Heart left ventricle (tissue), 16 donors: ENCODE measurements around the gene UPK1A. TPM values are rescaled to one million over a fixed set of nuclear protein-coding genes. Genes with fewer than 3 reads are reported as not detected.
A peak's percentile ranks its signal among the peaks of the same experiment; 100 is the strongest.

Source experiments
- ATAC-seq, 4 donors: fragments of 200-7000 bp; cut with Tn5 transposase; one replicate each; pipeline ENCODE4 v1.9.1; 2020 to 2022; ENCODE audit warnings: moderate library complexity in 4 of 4, mild to moderate bottlenecking in 3 of 4, moderate number of reproducible peaks in 1 of 4
- DNase-seq, 5 donors: peaks; one replicate each; pipeline ENCODE4 v3.0.0-alpha.2; 2020
- H3K27ac ChIP-seq, 12 donors: fragments of 200-600 bp; sonication (generic) in 4 of 12; one replicate each; pipeline versions ENCODE4 v1.5.0 to v1.8.0; 2016 to 2022; ENCODE audit warnings: mild to moderate bottlenecking in 2 of 12
- H3K27me3 ChIP-seq, 9 donors: fragments of 200-600 bp; sonication (generic) in 2 of 9; one replicate each; pipeline versions ENCODE4 v1.5.1 to v1.8.0; 2016 to 2022; ENCODE audit warnings: mild to moderate bottlenecking in 3 of 9
- H3K36me3 ChIP-seq, 9 donors: fragments of 200-600 bp; sonication (generic) in 2 of 9; one replicate each; pipeline versions ENCODE4 v1.5.0 to v1.8.0; 2018 to 2022; ENCODE audit warnings: mild to moderate bottlenecking in 2 of 9
- H3K4me1 ChIP-seq, 12 donors: fragments of 200-600 bp; sonication (generic) in 4 of 12; one replicate each; pipeline versions ENCODE4 v1.5.0 to v1.8.0; 2016 to 2022; ENCODE audit warnings: mild to moderate bottlenecking in 3 of 12
- H3K4me3 ChIP-seq, 12 donors: fragments of 200-600 bp; sonication (generic) in 4 of 12; one replicate each; pipeline versions ENCODE4 v1.5.0 to v1.8.0; 2017 to 2022; ENCODE audit warnings: mild to moderate bottlenecking in 9 of 12, moderate library complexity in 4 of 12
- H3K9me3 ChIP-seq, 12 donors: fragments of 200-600 bp; sonication (generic) in 4 of 12; one replicate each; pipeline versions ENCODE4 v1.5.0 to v1.8.0; 2016 to 2022; ENCODE audit warnings: mild to moderate bottlenecking in 1 of 12
- CTCF ChIP-seq, 12 donors: fragments of 200-600 bp; sonication (generic) in 4 of 12; IDR thresholded peaks; one replicate each; pipeline versions ENCODE4 v1.5.0 to v1.8.0; 2018 to 2022; ENCODE audit warnings: antibody characterized with exemption in 12 of 12, mild to moderate bottlenecking in 5 of 12
- POLR2A ChIP-seq, 2 donors: fragments of 450-650 bp; IDR thresholded peaks; one replicate each; pipeline ENCODE4 v1.6.1; 2017; ENCODE audit warnings: antibody characterized with exemption in 2 of 2, mild to moderate bottlenecking in 2 of 2, moderate library complexity in 2 of 2
- WGBS, 4 donors: extraction: QIAGEN DNeasy Blood & Tissue Kit in 2 of 4; methylation state at CpG; one replicate each; pipeline versions ENCODE4 v1.1.5 to v1.1.7; 2013 to 2018; 5-methylcytosine and 5-hydroxymethylcytosine counted together
- intact Hi-C, 10 donors: fragments of 100-400 bp; cut with DNase I; formaldehyde crosslinking; loops; one replicate each; pipeline versions ENCODE4 v1.11.1 to v1.14.2; 2022
- polyA plus RNA-seq, 2 donors: library from polyadenylated mRNA; stranded (reverse); fragments of 200-250 nt; gene quantifications; one replicate each; pipeline ENCODE4 v1.2.3, GENCODE V29; 2013
- total RNA-seq, 9 donors: library from RNA; depleted of rRNA in 2 of 9; stranded (reverse); fragments of >200 nt in 2 of 9; fragmentation: NEBNext Ultra II Directional in 3 of 9; extraction: Animal tissue kit (Norgen Biotek cat#: 25700) in 3 of 9; gene quantifications; one replicate each; pipeline versions ENCODE4 v1.1.0 to v1.2.4, GENCODE V29; 2016 to 2023
- donor health status: ischemic (EF 13 %, LVEDD 7.1; RV severe dilation, severe dysfunction).
- donor health status: healthy with polysubstance abuse.
- donor health status: DM: no; HTN: yes; CAD: no.
- donor health status: DM: no; HTN: no; CAD: no.
- donor health status: ischemic (EF 25% LVEDD 6.9; RV normal size, moderate dysfunction).
- donor health status: ischemic (EF 25% LVEDD 5.7; RV mildly dilated, moderate dysfunction).
- donor health status: healthy.
- donor health status: DM: yes; HTN: yes; CAD: no.
- donor health status: ischemic (EF 35%, LVEDD 5.7; RV mildly dilated, moderate dysfunction).
- donor health status: nonischemic (EF 11% LVEDD 7.7; RV severe dilation, severe dysfunction).
- donor health status: DM: yes; HTN: yes; CAD: no.
- donor health status: PGD.
- donor health status: ischemic (EF 29% LVEDD 5.4; RV normal size, mild dysfunction).
- donor health status: nonischemic (EF 23%, LVEDD 6.1; RV moderate dilation, normal function).

The UPK1A gene
- total and polyA plus RNA-seq, 11 donors: not detected

- peak overlapping the region; percentile 55 to 98 (median 88) for H3K27ac ChIP-seq
- no peaks in the 10 kb centered on the region for H3K9me3 ChIP-seq
- H3K36me3 ChIP-seq: peaks cover under 1 to 40% (median 28%) of the 10 kb centered on the region in 9 donors
- ATAC-seq (no peak), DNase-seq (peak in 4 of 5 donors; percentile 56 to 82 (median 62))
- H3K4me3 ChIP-seq: peak overlapping the region; percentile 67 to 100 (median 84)
- H3K27me3 ChIP-seq: no peaks in the 10 kb centered on the region
- WGBS, 4 donors: 1 to 2% (median 1%) methylated on average over 13 to 42 of the region's 42 CpGs
- TF ChIP-seq CTCF (IDR thresholded peaks at IDR 0.05): no peak
- TF ChIP-seq POLR2A (IDR thresholded peaks at IDR 0.05): no peak
- peaks cover 3 to 39% (median 22%) of the 10 kb centered on the region in 12 donors for H3K4me1 ChIP-seq
- intact Hi-C loops: loop anchor here in 4 of 10 donors (5.0 to 10.0 kb wide), 5 partner anchors 171 to 454 kb away; partner anchors contain the start of genes TMEM147 (in 4 of the 4), LRFN3 (in 2 of the 4), FFAR3 (in 1 of the 4) and USF2 (in 1 of the 4)
These were observed 52.2 kb downstream of the UPK1A start for GRCh38 chr19:35718345-35719041.

- Histone ChIP-seq H3K4me3 (peak overlapping the region in 7 of 12 donors; percentile 67 to 100 (median 84)), H3K4me1 (peaks cover 3 to 39% (median 22%) of the 10 kb centered on the region in 12 donors), H3K27ac (peak overlapping the region in 2 of 12 donors; percentile 85 to 89), H3K36me3 (peaks cover 4 to 51% (median 39%) of the 10 kb centered on the region in 9 donors), H3K27me3 (no peaks in the 10 kb centered on the region), H3K9me3 (no peaks in the 10 kb centered on the region)
- intact Hi-C loops: loop anchor here in 4 of 10 donors (5.0 to 10.0 kb wide), 5 partner anchors 172 to 455 kb away; partner anchors contain the start of genes TMEM147 (in 4 of the 4), LRFN3 (in 2 of the 4), FFAR3 (in 1 of the 4) and USF2 (in 1 of the 4)
- TF ChIP-seq CTCF (IDR thresholded peaks at IDR 0.05) (no peak), POLR2A (IDR thresholded peaks at IDR 0.05) (no peak)
- DNase-seq (no peak), ATAC-seq (no peak)
- WGBS, 4 donors: 85 to 89% (median 87%) methylated on average over 31 to 32 of the region's 32 CpGs
These were observed 53.3 kb downstream of the UPK1A start for GRCh38 chr19:35719402-35720162.

GRCh38 chr19:35720163-35720524, 53.8 kb downstream of the UPK1A start:
- DNase-seq (no peak), ATAC-seq (no peak)
- intact Hi-C loops: no loop called here
- H3K27me3 ChIP-seq: no peaks in the 10 kb centered on the region
- H3K36me3 ChIP-seq: peaks cover 6 to 56% (median 44%) of the 10 kb centered on the region in 9 donors
- peaks cover 3 to 38% (median 22%) of the 10 kb centered on the region in 12 donors for H3K4me1 ChIP-seq
- 90% methylated on average over 9 of the region's 9 CpGs for WGBS, 4 donors
- H3K27ac ChIP-seq: no peak overlapping the region
- TF ChIP-seq POLR2A (IDR thresholded peaks at IDR 0.05): no peak
- TF ChIP-seq CTCF (IDR thresholded peaks at IDR 0.05): no peak
- no peak overlapping the region for H3K4me3 ChIP-seq
- H3K9me3 ChIP-seq: no peaks in the 10 kb centered on the region

GRCh38 chr19:35720648-35721047, 54.3 kb downstream of the UPK1A start:
- no peaks in the 10 kb centered on the region for H3K9me3 ChIP-seq
- DNase-seq: no peak
- peaks cover 8 to 61% (median 49%) of the 10 kb centered on the region in 9 donors for H3K36me3 ChIP-seq
- no peak for ATAC-seq
- intact Hi-C loops: no loop called here
- H3K27me3 ChIP-seq: no peaks in the 10 kb centered on the region
- peaks cover 3 to 33% (median 18%) of the 10 kb centered on the region in 12 donors for H3K4me1 ChIP-seq
- no peak overlapping the region for H3K4me3 ChIP-seq
- WGBS, 4 donors: 79 to 88% (median 84%) methylated on average over 10 to 17 of the region's 17 CpGs
- H3K27ac ChIP-seq: no peak overlapping the region
- TF ChIP-seq POLR2A (IDR thresholded peaks at IDR 0.05) (no peak), CTCF (IDR thresholded peaks at IDR 0.05) (no peak)
